ENCODE measurements around the gene USP43. TPM values are rescaled to one million over a fixed set of nuclear protein-coding genes. Genes with fewer than 3 reads are reported as not detected.

Gene USP43
- total RNA-seq, 1 donor from 2014 or later = 7.0 TPM

GRCh38 chr17:9763643-9764042 lies 118.3 kb downstream of the USP43 start:
- H3K36me3 ChIP-seq (ENCODE audit: insufficient read depth, low read length) = no peaks in the 10 kb centered on the region
- no peak for TF ChIP-seq EZH2 (IDR thresholded peaks at IDR 0.05; ENCODE audit: insufficient read depth, low read length)
- TF ChIP-seq CTCF (IDR thresholded peaks at IDR 0.05; ENCODE audit: insufficient read depth, low read depth, low read length) = no peak
- Mint-ChIP-seq H3K27me3 (ENCODE audit: low read depth, unreplicated experiment) (peaks cover 44% of the 10 kb centered on the region), H3K36me3 (ENCODE audit: low read depth, unreplicated experiment) (peaks cover 2% of the 10 kb centered on the region), H3K9me3 (ENCODE audit: unreplicated experiment) (peaks cover 3% of the 10 kb centered on the region), H3K4me1 (ENCODE audit: low read depth, unreplicated experiment) (no peaks in the 10 kb centered on the region), H3K4me3 (ENCODE audit: unreplicated experiment) (no peak overlapping the region), H3K27ac (ENCODE audit: unreplicated experiment) (no peak overlapping the region)
- H4K20me1 ChIP-seq (ENCODE audit: insufficient read depth, low read length) = no peaks in the 10 kb centered on the region
- H3K9me3 ChIP-seq (ENCODE audit: insufficient read depth, low read depth, low read length) = no peaks in the 10 kb centered on the region
- no peak overlapping the region for H3K4me3 ChIP-seq (ENCODE audit: insufficient read depth, low read depth, low read length)
- DNase-seq (ENCODE audit: low read depth) (no peak), FAIRE-seq (no peak)
- no peak overlapping the region for H3K9ac ChIP-seq (ENCODE audit: low read length)
- no peak overlapping the region for H3K27ac ChIP-seq (ENCODE audit: low read depth, low read length)
- H3K4me1 ChIP-seq (ENCODE audit: insufficient read depth, low read length) = no peaks in the 10 kb centered on the region
- H3K79me2 ChIP-seq (ENCODE audit: insufficient read depth, low read length) = no peaks in the 10 kb centered on the region
- no peak overlapping the region for H2AFZ ChIP-seq (ENCODE audit: low read depth, low read length)
- no peak overlapping the region for H3K4me2 ChIP-seq (ENCODE audit: low read length)
- H3K27me3 ChIP-seq (ENCODE audit: insufficient read depth, low read length) = peaks cover 2% of the 10 kb centered on the region

GRCh38 chr17:9765322-9765721 lies 120.0 kb downstream of the USP43 start:
- no peaks in the 10 kb centered on the region for H3K79me2 ChIP-seq (ENCODE audit: insufficient read depth, low read length)
- no peaks in the 10 kb centered on the region for H3K36me3 ChIP-seq (ENCODE audit: insufficient read depth, low read length)
- Mint-ChIP-seq H3K4me3 (ENCODE audit: unreplicated experiment) (no peak overlapping the region), H3K9me3 (ENCODE audit: unreplicated experiment) (peaks cover 3% of the 10 kb centered on the region), H3K27me3 (ENCODE audit: low read depth, unreplicated experiment) (peaks cover 46% of the 10 kb centered on the region), H3K27ac (ENCODE audit: unreplicated experiment) (no peak overlapping the region), H3K4me1 (ENCODE audit: low read depth, unreplicated experiment) (no peaks in the 10 kb centered on the region), H3K36me3 (ENCODE audit: low read depth, unreplicated experiment) (peaks cover 2% of the 10 kb centered on the region)
- no peak overlapping the region for H3K4me2 ChIP-seq (ENCODE audit: low read length)
- no peaks in the 10 kb centered on the region for H3K9me3 ChIP-seq (ENCODE audit: insufficient read depth, low read depth, low read length)
- no peaks in the 10 kb centered on the region for H3K4me1 ChIP-seq (ENCODE audit: insufficient read depth, low read length)
- no peak for DNase-seq (ENCODE audit: low read depth)
- TF ChIP-seq EZH2 (IDR thresholded peaks at IDR 0.05; ENCODE audit: insufficient read depth, low read length) (no peak), CTCF (IDR thresholded peaks at IDR 0.05; ENCODE audit: insufficient read depth, low read depth, low read length) (no peak)
- H4K20me1 ChIP-seq (ENCODE audit: insufficient read depth, low read length) = no peaks in the 10 kb centered on the region
- no peak overlapping the region for H2AFZ ChIP-seq (ENCODE audit: low read depth, low read length)
- peaks cover 2% of the 10 kb centered on the region for H3K27me3 ChIP-seq (ENCODE audit: insufficient read depth, low read length)
- H3K4me3 ChIP-seq (ENCODE audit: insufficient read depth, low read depth, low read length) = no peak overlapping the region
- no peak overlapping the region for H3K27ac ChIP-seq (ENCODE audit: low read depth, low read length)
- no peak for FAIRE-seq
- H3K9ac ChIP-seq (ENCODE audit: low read length) = no peak overlapping the region

GRCh38 chr17:9766970-9767369 lies 121.7 kb downstream of the USP43 start:
- no peak for DNase-seq (ENCODE audit: low read depth)
- H3K27me3 ChIP-seq (ENCODE audit: insufficient read depth, low read length) = peaks cover 2% of the 10 kb centered on the region

More at GRCh38 chr17:9766970-9767369, 121.7 kb downstream of the USP43 start:
- H2AFZ ChIP-seq (ENCODE audit: low read depth, low read length) = no peak overlapping the region
- H3K36me3 ChIP-seq (ENCODE audit: insufficient read depth, low read length) = no peaks in the 10 kb centered on the region
- H3K9me3 Mint-ChIP-seq (ENCODE audit: unreplicated experiment) = peaks cover 3% of the 10 kb centered on the region
- no peaks in the 10 kb centered on the region for H3K79me2 ChIP-seq (ENCODE audit: insufficient read depth, low read length)
- no peak overlapping the region for H3K27ac Mint-ChIP-seq (ENCODE audit: unreplicated experiment)
- TF ChIP-seq EZH2 (IDR thresholded peaks at IDR 0.05; ENCODE audit: insufficient read depth, low read length) (no peak), CTCF (IDR thresholded peaks at IDR 0.05; ENCODE audit: insufficient read depth, low read depth, low read length) (no peak)
- H3K27me3 Mint-ChIP-seq (ENCODE audit: low read depth, unreplicated experiment) = peaks cover 44% of the 10 kb centered on the region
- no peak overlapping the region for H3K27ac ChIP-seq (ENCODE audit: low read depth, low read length)
- no peaks in the 10 kb centered on the region for H3K9me3 ChIP-seq (ENCODE audit: insufficient read depth, low read depth, low read length)
- peaks cover 2% of the 10 kb centered on the region for H3K36me3 Mint-ChIP-seq (ENCODE audit: low read depth, unreplicated experiment)
- H3K9ac ChIP-seq (ENCODE audit: low read length) = no peak overlapping the region
- no peaks in the 10 kb centered on the region for H4K20me1 ChIP-seq (ENCODE audit: insufficient read depth, low read length)
- H3K4me1 ChIP-seq (ENCODE audit: insufficient read depth, low read length) = no peaks in the 10 kb centered on the region
- H3K4me3 ChIP-seq (ENCODE audit: insufficient read depth, low read depth, low read length) = no peak overlapping the region
- no peak for FAIRE-seq
- H3K4me1 Mint-ChIP-seq (ENCODE audit: low read depth, unreplicated experiment) = no peaks in the 10 kb centered on the region
- H3K4me2 ChIP-seq (ENCODE audit: low read length) = no peak overlapping the region
- no peak overlapping the region for H3K4me3 Mint-ChIP-seq (ENCODE audit: unreplicated experiment)

Measured in astrocyte (in vitro differentiated cells and primary cell).